Upper lobe of right lung (tissue), 1 donor: ENCODE measurements around the gene TMEM259. TPM values are rescaled to one million over a fixed set of nuclear protein-coding genes. Genes with fewer than 3 reads are reported as not detected.

Experiments used
- ATAC-seq: fragments of 200-7000 bp; cut with Tn5 transposase; one replicate; pipeline ENCODE4 v1.9.1; 2020; ENCODE audit warnings: mild to moderate bottlenecking, moderate library complexity
- DNase-seq: peaks from one replicate; pipeline ENCODE4 v3.0.0-alpha.2; 2020
- H3K27ac ChIP-seq: fragments of 200-600 bp; one replicate; pipeline ENCODE4 v1.8.0; 2022
- H3K27me3 ChIP-seq: fragments of 200-600 bp; one replicate; pipeline ENCODE4 v1.8.0; 2022; ENCODE audit warnings: mild to moderate bottlenecking
- H3K36me3 ChIP-seq: fragments of 200-600 bp; one replicate; pipeline ENCODE4 v1.8.0; 2022
- H3K4me1 ChIP-seq: fragments of 200-600 bp; one replicate; pipeline ENCODE4 v1.8.0; 2022
- H3K4me3 ChIP-seq: fragments of 200-600 bp; one replicate; pipeline ENCODE4 v1.8.0; 2022; ENCODE audit warnings: mild to moderate bottlenecking
- H3K9me3 ChIP-seq: fragments of 200-600 bp; one replicate; pipeline ENCODE4 v1.8.0; 2022
- intact Hi-C: fragments of 100-400 bp; cut with DNase I; formaldehyde crosslinking; loops from one replicate; pipeline ENCODE4 v1.11.0; 2022
- total RNA-seq: library from RNA; stranded (reverse); fragmentation: NEBNext Ultra II Directional; extraction: Animal tissue kit (Norgen Biotek cat#: 25700); gene quantifications from one replicate; pipeline ENCODE4 v1.2.1, GENCODE V29; 2021
- TF ChIP-seq, protein P1 (sequence below): fragments of 200-600 bp; IDR thresholded peaks from one replicate; pipeline ENCODE4 v1.8.0; 2022; ENCODE audit warnings: antibody characterized with exemption
- donor health status: DM: no; HTN: yes; CAD: no; lungs with severe emphysema.

Gene TMEM259
- total RNA-seq, 1 donor from 2014 or later: 167 TPM

- H3K27me3 ChIP-seq: no peaks in the 10 kb centered on the region
- ATAC-seq (no peak), DNase-seq (no peak)
- H3K27ac ChIP-seq: peak overlapping the region; percentile 55
- peaks cover 27% of the 10 kb centered on the region for H3K36me3 ChIP-seq
- no peak overlapping the region for H3K4me3 ChIP-seq
- TF ChIP-seq, protein P1, sequence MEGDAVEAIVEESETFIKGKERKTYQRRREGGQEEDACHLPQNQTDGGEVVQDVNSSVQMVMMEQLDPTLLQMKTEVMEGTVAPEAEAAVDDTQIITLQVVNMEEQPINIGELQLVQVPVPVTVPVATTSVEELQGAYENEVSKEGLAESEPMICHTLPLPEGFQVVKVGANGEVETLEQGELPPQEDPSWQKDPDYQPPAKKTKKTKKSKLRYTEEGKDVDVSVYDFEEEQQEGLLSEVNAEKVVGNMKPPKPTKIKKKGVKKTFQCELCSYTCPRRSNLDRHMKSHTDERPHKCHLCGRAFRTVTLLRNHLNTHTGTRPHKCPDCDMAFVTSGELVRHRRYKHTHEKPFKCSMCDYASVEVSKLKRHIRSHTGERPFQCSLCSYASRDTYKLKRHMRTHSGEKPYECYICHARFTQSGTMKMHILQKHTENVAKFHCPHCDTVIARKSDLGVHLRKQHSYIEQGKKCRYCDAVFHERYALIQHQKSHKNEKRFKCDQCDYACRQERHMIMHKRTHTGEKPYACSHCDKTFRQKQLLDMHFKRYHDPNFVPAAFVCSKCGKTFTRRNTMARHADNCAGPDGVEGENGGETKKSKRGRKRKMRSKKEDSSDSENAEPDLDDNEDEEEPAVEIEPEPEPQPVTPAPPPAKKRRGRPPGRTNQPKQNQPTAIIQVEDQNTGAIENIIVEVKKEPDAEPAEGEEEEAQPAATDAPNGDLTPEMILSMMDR: no peak
- H3K9me3 ChIP-seq: no peaks in the 10 kb centered on the region
- peaks cover 42% of the 10 kb centered on the region for H3K4me1 ChIP-seq
- intact Hi-C loops: no loop called here
Observed at GRCh38 chr19:1016647-1017114, 4.2 kb downstream of the TMEM259 start.

DNA sequence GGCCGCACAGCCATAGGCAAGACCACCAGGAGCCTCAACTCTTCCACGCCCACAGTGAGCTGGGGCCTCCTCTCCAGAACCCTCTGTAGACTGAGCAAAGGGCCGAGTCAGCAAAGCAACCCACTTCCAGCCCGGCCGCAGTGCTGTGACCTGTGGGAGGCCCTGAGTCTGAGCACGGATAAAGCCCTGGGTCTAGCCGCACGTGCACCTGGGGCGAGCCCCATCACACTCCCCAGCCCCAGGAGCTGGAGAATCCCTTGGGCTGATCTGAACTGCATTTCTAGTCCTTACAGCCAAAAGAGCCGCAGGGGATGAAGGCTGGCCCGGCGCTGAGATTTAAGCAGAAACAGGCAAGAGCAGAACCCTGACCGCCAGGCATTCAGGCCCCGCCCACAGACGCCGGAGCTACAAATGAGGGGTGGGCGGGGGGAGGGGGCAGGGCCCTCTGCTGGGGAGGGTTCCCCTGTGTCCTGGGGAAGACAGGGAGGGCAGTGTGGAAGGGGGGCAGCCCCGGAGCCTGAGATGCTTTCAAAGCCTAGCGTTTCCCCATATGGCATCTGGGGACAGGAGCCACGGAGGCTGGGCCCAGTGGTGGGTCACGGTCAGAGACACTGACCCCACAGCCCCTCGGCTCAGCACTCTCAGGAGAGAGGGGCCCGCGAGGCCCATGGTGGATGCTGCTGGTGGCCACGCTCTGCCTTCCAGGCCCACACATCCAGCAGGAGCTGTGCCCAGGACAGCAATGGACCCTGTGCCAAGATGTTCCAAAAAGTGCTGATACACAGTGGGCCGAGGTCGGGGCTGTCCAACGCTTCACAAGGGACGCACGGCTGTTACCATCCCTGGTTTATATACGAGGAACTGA is 4.9 kb downstream of the TMEM259 start:
- H3K27ac ChIP-seq: no peak overlapping the region
- TF ChIP-seq, protein P1: no peak
- intact Hi-C loops: no loop called here
- H3K4me1 ChIP-seq: peaks cover 42% of the 10 kb centered on the region
- no peak overlapping the region for H3K4me3 ChIP-seq
- ATAC-seq (no peak), DNase-seq (no peak)
- no peaks in the 10 kb centered on the region for H3K9me3 ChIP-seq
- H3K27me3 ChIP-seq: no peaks in the 10 kb centered on the region
- H3K36me3 ChIP-seq: peaks cover 34% of the 10 kb centered on the region

- intact Hi-C loops: no loop called here
- no peak for DNase-seq
- no peak overlapping the region for H3K27ac ChIP-seq
- peaks cover 42% of the 10 kb centered on the region for H3K36me3 ChIP-seq
- peaks cover 42% of the 10 kb centered on the region for H3K4me1 ChIP-seq
- H3K4me3 ChIP-seq: no peak overlapping the region
- no peaks in the 10 kb centered on the region for H3K27me3 ChIP-seq
- H3K9me3 ChIP-seq: no peaks in the 10 kb centered on the region
- no peak for ATAC-seq
- TF ChIP-seq, protein P1: no peak
Observed at GRCh38 chr19:1015061-1015781, 5.7 kb downstream of the TMEM259 start.

DNA sequence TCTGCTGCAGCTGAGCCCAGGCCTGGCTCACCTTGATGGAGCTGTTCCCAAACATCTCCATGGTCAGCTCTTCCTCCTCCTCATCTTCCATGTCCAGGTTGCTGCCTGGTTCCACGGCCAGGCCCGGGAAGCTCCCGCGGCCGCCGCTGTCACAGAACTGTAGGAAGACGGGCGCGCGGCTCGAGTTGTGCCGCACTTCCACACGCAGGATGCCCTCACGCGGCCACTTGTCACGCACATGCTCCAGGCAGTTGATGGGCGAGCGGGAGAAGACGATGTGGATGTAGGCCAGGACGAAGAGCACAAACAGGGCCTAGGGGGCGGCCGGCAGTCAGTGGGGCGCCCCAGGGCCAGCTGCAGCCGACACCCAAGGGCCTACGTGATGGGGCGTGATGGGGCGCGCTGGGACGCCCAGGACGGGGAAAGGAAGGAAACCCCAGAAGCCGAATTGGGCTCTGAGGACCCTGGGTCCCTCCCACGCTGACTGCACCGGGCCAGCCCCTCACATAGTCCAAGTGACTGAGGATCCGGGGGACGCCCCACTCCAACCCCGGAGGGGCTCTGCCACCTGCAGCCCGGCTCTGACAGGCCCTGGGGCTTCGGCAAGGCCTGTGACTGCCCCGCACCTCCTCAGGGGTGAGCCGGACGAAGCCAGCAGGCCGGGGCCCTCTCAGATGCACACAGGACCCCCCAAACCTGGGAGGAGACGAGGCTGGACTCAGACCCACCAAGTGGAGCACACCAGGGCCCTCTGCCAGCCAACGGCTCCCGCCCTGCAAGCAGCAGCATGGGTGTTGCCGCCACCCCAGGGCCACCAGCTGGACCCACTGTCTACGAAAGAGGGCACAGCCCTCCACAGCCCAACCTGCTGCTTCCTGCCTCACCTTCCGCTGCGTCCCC is 6.5 kb downstream of the TMEM259 start:
- ATAC-seq (no peak), DNase-seq (no peak)
- intact Hi-C loops: no loop called here
- Histone ChIP-seq H3K36me3 (peaks cover 50% of the 10 kb centered on the region), H3K27me3 (no peaks in the 10 kb centered on the region), H3K4me3 (no peak overlapping the region), H3K27ac (no peak overlapping the region), H3K9me3 (no peaks in the 10 kb centered on the region), H3K4me1 (peaks cover 38% of the 10 kb centered on the region)
- TF ChIP-seq, protein P1: no peak

DNA sequence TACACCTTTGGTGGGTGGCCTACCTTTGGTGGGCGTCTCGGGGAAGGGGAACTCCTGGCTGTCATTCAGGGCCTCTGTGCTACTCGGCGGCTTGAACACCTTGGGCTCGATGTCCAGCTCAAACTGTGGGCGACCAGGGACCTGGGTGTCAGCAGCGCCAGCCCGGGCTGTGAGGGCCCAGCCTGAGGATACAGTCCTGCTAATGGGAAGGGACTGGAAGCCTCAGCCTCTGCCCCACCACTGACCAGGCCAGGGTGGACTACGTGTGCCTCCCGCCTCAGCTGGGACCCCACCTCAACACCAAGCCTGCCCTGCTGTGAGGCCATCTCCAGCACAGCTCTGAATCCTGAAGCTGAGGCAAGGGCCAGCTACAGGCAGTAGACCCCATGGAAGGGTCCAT is 7.7 kb downstream of the TMEM259 start:
- no peak overlapping the region for H3K27ac ChIP-seq
- peaks cover 26% of the 10 kb centered on the region for H3K4me1 ChIP-seq
- H3K27me3 ChIP-seq: no peaks in the 10 kb centered on the region
- DNase-seq (no peak), ATAC-seq (no peak)
- no peak overlapping the region for H3K4me3 ChIP-seq
- peaks cover 52% of the 10 kb centered on the region for H3K36me3 ChIP-seq
- TF ChIP-seq, protein P1: no peak
- intact Hi-C loops: no loop called here
- no peaks in the 10 kb centered on the region for H3K9me3 ChIP-seq
